GM23248 (cell line): ENCODE measurements around the gene RASGRF1. TPM values are rescaled to one million over a fixed set of nuclear protein-coding genes. Genes with fewer than 3 reads are reported as not detected.

ENCODE experiments used
- DNase-seq: peaks from one replicate; pipeline ENCODE4 v3.0.0-alpha.2; 2015
- H2AFZ ChIP-seq: fragments of 200-600 bp; sonication (generic); 2 replicates; pipeline ENCODE4 v1.6.1; 2016; ENCODE audit warnings: antibody characterized with exemption
- H3F3A ChIP-seq: fragments of 200-600 bp; sonication (generic); 2 replicates; pipeline ENCODE4 v1.6.1; 2016; ENCODE audit warnings: mild to moderate bottlenecking, antibody characterized with exemption, mixed run types; ENCODE audit not compliant: insufficient read depth
- H3K27ac ChIP-seq: fragments of 200-600 bp; sonication (generic); 2 replicates; pipeline ENCODE4 v1.5.1; 2016; ENCODE audit warnings: mild to moderate bottlenecking
- H3K27me3 ChIP-seq: fragments of 200-600 bp; sonication (generic); replicated peaks from 2 replicates; pipeline ENCODE4 v1.6.1; 2016; ENCODE audit warnings: mild to moderate bottlenecking; ENCODE audit not compliant: insufficient read depth
- H3K36me3 ChIP-seq: fragments of 200-600 bp; sonication (generic); 2 replicates; pipeline ENCODE4 v1.6.1; 2016; ENCODE audit warnings: low read depth, mild to moderate bottlenecking
- H3K4me1 ChIP-seq: fragments of 200-600 bp; sonication (generic); 2 replicates; pipeline ENCODE4 v1.6.1; 2016; ENCODE audit warnings: mild to moderate bottlenecking; ENCODE audit not compliant: insufficient read depth
- H3K4me2 ChIP-seq: fragments of 200-600 bp; sonication (generic); one replicate; pipeline ENCODE4 v1.6.1; 2016; ENCODE audit warnings: mild to moderate bottlenecking; ENCODE audit not compliant: unreplicated experiment
- H3K4me3 ChIP-seq: fragments of 200-600 bp; sonication (generic); 2 replicates; pipeline ENCODE4 v1.5.1; 2016; ENCODE audit warnings: mild to moderate bottlenecking
- H3K79me2 ChIP-seq: fragments of 200-600 bp; sonication (generic); 2 replicates; pipeline ENCODE4 v1.6.1; 2016; ENCODE audit warnings: mild to moderate bottlenecking; ENCODE audit not compliant: insufficient read depth
- H3K9ac ChIP-seq: fragments of 200-600 bp; sonication (generic); 2 replicates; pipeline ENCODE4 v1.6.1; 2016; ENCODE audit warnings: mild to moderate bottlenecking
- H3K9me2 ChIP-seq: fragments of 200-600 bp; sonication (generic); 2 replicates; pipeline ENCODE4 v1.6.1; 2016; ENCODE audit warnings: mixed run types, mild to moderate bottlenecking, moderate library complexity; ENCODE audit not compliant: insufficient read depth
- H3K9me3 ChIP-seq: fragments of 200-600 bp; sonication (generic); one replicate; pipeline ENCODE4 v1.6.1; 2017; ENCODE audit warnings: low read depth
- H4K20me1 ChIP-seq: fragments of 200-600 bp; sonication (generic); 2 replicates; pipeline ENCODE4 v1.6.0; 2016; ENCODE audit not compliant: insufficient read depth
- EZH2 ChIP-seq: fragments of 200-600 bp; sonication (generic); IDR thresholded peaks from 2 replicates; pipeline ENCODE4 v1.6.1; 2018; ENCODE audit warnings: antibody characterized with exemption, mild to moderate bottlenecking; ENCODE audit not compliant: insufficient read depth, poor library complexity, severe bottlenecking
- EZH2phosphoT487 ChIP-seq: fragments of 200-600 bp; sonication (generic); IDR thresholded peaks from 2 replicates; pipeline ENCODE4 v1.6.1; 2018; ENCODE audit warnings: antibody characterized with exemption, moderate library complexity, mild to moderate bottlenecking, low read depth; ENCODE audit not compliant: insufficient read depth
- WGBS, 2 experiments: methylation state at CpG; one replicate each; pipeline ENCODE4 v1.1.6; 2015 to 2017; ENCODE audit warnings: low lambda C conversion rate in 2 of 2, low coverage in 1 of 2; ENCODE audit errors: missing lambda C conversion rate in 2 of 2; 5-methylcytosine and 5-hydroxymethylcytosine counted together
- in situ Hi-C: fragments of 300-500 bp; cut with MboI; formaldehyde crosslinking; loops from 2 replicates; pipeline ENCODE4 v1.15.0; 2020
- polyA plus RNA-seq: library from polyadenylated mRNA; unstranded; fragments of >200 nt; fragmentation: Nextera tagmentation; extraction: Ambion mirVana; gene quantifications from 2 replicates; pipeline ENCODE4 v1.2.1, GENCODE V29; 2016
- total RNA-seq: library from RNA; depleted of rRNA; stranded (reverse); fragments of >200 nt; shearing (Covaris generic); gene quantifications from 2 replicates; pipeline ENCODE4 v1.2.3, GENCODE V29; 2014

RASGRF1 gene
- total and polyA plus RNA-seq, 2 experiments from 2014 or later = not detected

- H3K36me3 ChIP-seq = no peaks in the 10 kb centered on the region
- no peaks in the 10 kb centered on the region for H3K79me2 ChIP-seq
- H3K4me2 ChIP-seq = no peak overlapping the region
- H2AFZ ChIP-seq = no peak overlapping the region
- WGBS, 2 experiments = 42 to 55% methylated on average over 10 of the region's 10 CpGs
- no peaks in the 10 kb centered on the region for H3K27me3 ChIP-seq
- H3K9me3 ChIP-seq = no peaks in the 10 kb centered on the region
- no peaks in the 10 kb centered on the region for H4K20me1 ChIP-seq
- H3K9me2 ChIP-seq = no peaks in the 10 kb centered on the region
- TF ChIP-seq EZH2phosphoT487 (no peak), EZH2 (no peak)
- peaks cover 8% of the 10 kb centered on the region; the same call in 1 of the 2 replicates for H3F3A ChIP-seq
- no peaks in the 10 kb centered on the region for H3K4me1 ChIP-seq
- in situ Hi-C loops = no loop called here
- no peak overlapping the region for H3K27ac ChIP-seq
- no peak overlapping the region for H3K9ac ChIP-seq
- no peak for DNase-seq
- no peak overlapping the region for H3K4me3 ChIP-seq
These were observed 107.8 kb downstream of the RASGRF1 start for GRCh38 chr15:78982736-78983135.

- H3K9me3 ChIP-seq = no peaks in the 10 kb centered on the region
- no peaks in the 10 kb centered on the region for H3K4me1 ChIP-seq
- no peak overlapping the region for H3K4me3 ChIP-seq
- H3K4me2 ChIP-seq = no peak overlapping the region
- in situ Hi-C loops = no loop called here
- no peak for DNase-seq
- no peak overlapping the region for H2AFZ ChIP-seq
- H3K79me2 ChIP-seq = no peaks in the 10 kb centered on the region
- 0 out of 2 replicates have a peak, but pooled peaks cover 2% of the 10 kb centered on the region for H3F3A ChIP-seq
- H3K27me3 ChIP-seq = no peaks in the 10 kb centered on the region
- no peaks in the 10 kb centered on the region for H4K20me1 ChIP-seq
- H3K9me2 ChIP-seq = no peaks in the 10 kb centered on the region
- 89 to 91% methylated on average over 11 of the region's 11 CpGs for WGBS, 2 experiments
- H3K9ac ChIP-seq = no peak overlapping the region
- no peak for TF ChIP-seq EZH2
- no peaks in the 10 kb centered on the region for H3K36me3 ChIP-seq
- H3K27ac ChIP-seq = no peak overlapping the region
These were observed 108.9 kb downstream of the RASGRF1 start for GRCh38 chr15:78981532-78982313.

GRCh38 chr15:78979456-78980320 lies 110.9 kb downstream of the RASGRF1 start:
- Histone ChIP-seq H3K79me2 (no peaks in the 10 kb centered on the region), H3K4me3 (no peak overlapping the region)
- in situ Hi-C loops = no loop called here

GRCh38 chr15:78978601-78979179 lies 111.9 kb downstream of the RASGRF1 start:
- Histone ChIP-seq H3K9me2 (no peaks in the 10 kb centered on the region), H2AFZ (no peak overlapping the region), H3K9me3 (no peaks in the 10 kb centered on the region), H3K4me2 (no peak overlapping the region), H3K9ac (no peak overlapping the region), H4K20me1 (no peaks in the 10 kb centered on the region), H3K36me3 (no peaks in the 10 kb centered on the region), H3K4me3 (no peak overlapping the region), H3K27me3 (no peaks in the 10 kb centered on the region), H3K27ac (no peak overlapping the region), H3K4me1 (no peaks in the 10 kb centered on the region), H3F3A (no peaks in the 10 kb centered on the region), H3K79me2 (no peaks in the 10 kb centered on the region)
- 88 to 91% methylated on average over 19 of the region's 19 CpGs for WGBS, 2 experiments
- TF ChIP-seq EZH2 (no peak), EZH2phosphoT487 (no peak)
- no peak for DNase-seq
- in situ Hi-C loops = no loop called here

More at GRCh38 chr15:78979456-78980320, 110.9 kb downstream of the RASGRF1 start:
- H3K4me1 ChIP-seq = no peaks in the 10 kb centered on the region
- no peaks in the 10 kb centered on the region for H3K36me3 ChIP-seq
- no peak overlapping the region for H3K27ac ChIP-seq
- H3K9ac ChIP-seq = no peak overlapping the region; the same call in 1 of the 2 replicates
- no peaks in the 10 kb centered on the region for H3K9me3 ChIP-seq
- no peaks in the 10 kb centered on the region for H3K27me3 ChIP-seq
- DNase-seq = peak; percentile 81
- H4K20me1 ChIP-seq = no peaks in the 10 kb centered on the region
- H3K9me2 ChIP-seq = no peaks in the 10 kb centered on the region
- no peak overlapping the region for H3K4me2 ChIP-seq
- H3F3A ChIP-seq = no peaks in the 10 kb centered on the region
- TF ChIP-seq EZH2 (no peak), EZH2phosphoT487 (no peak)
- 0 out of 2 replicates have a peak overlapping the region, but pooled peaks have one; percentile 36 for H2AFZ ChIP-seq
- 69 to 71% methylated on average over 17 of the region's 17 CpGs for WGBS, 2 experiments
